Keratinocyte (primary cell): ENCODE measurements around the gene ARID1B. TPM values are rescaled to one million over a fixed set of nuclear protein-coding genes. Genes with fewer than 3 reads are reported as not detected.

ENCODE experiments used
- DNase-seq: peaks from one replicate; pipeline ENCODE4 v3.0.0-alpha.2; 2011; ENCODE audit warnings: low read depth, missing footprints, low spot score
- FAIRE-seq: peaks from 2 replicates; lab custom pipeline; 2011; peaks lifted over from hg19 to GRCh38; lab: Jason Lieb, UNC
- H2AFZ ChIP-seq: 2 replicates; pipeline ENCODE4 v1.6.0; 2012; ENCODE audit warnings: low read length, control low read depth, inconsistent platforms; ENCODE audit not compliant: control insufficient read depth
- H3K27ac ChIP-seq: 2 replicates; pipeline ENCODE4 v1.5.1; 2011; ENCODE audit warnings: low read length; ENCODE audit not compliant: control insufficient read depth, insufficient read depth
- H3K27me3 ChIP-seq: 3 replicates; pipeline ENCODE4 v1.6.0; 2011; ENCODE audit warnings: low read length; ENCODE audit not compliant: control insufficient read depth, insufficient read depth; ENCODE audit errors: extremely low read depth
- H3K36me3 ChIP-seq, 2 experiments: 2 replicates in 1 of 2; 3 replicates in 1 of 2; pipeline ENCODE4 v1.5.1; 2011; ENCODE audit warnings: low read length in 2 of 2, mild to moderate bottlenecking in 1 of 2; ENCODE audit not compliant: control insufficient read depth in 2 of 2, insufficient read depth in 2 of 2; ENCODE audit errors: extremely low read depth in 1 of 2
- H3K4me1 ChIP-seq: 3 replicates; pipeline ENCODE4 v1.5.1; 2011; ENCODE audit warnings: low read length; ENCODE audit not compliant: control insufficient read depth, insufficient read depth; ENCODE audit errors: extremely low read depth
- H3K4me2 ChIP-seq: 3 replicates; pipeline ENCODE4 v1.6.0; 2011; ENCODE audit warnings: low read depth, low read length; ENCODE audit not compliant: control insufficient read depth, insufficient read depth; ENCODE audit errors: extremely low read depth
- H3K4me3 ChIP-seq, 3 experiments: fragments of 200-600 bp in 1 of 3; sonication (generic) in 1 of 3; 2 replicates in 2 of 3; 3 replicates in 1 of 3; pipeline ENCODE4 v1.5.1; 2011 to 2016; ENCODE audit warnings: low read length in 3 of 3, mild to moderate bottlenecking in 3 of 3, control low read depth in 2 of 3, inconsistent platforms in 1 of 3, low read depth in 1 of 3, mixed read lengths in 1 of 3, mixed run types in 1 of 3, moderate library complexity in 1 of 3; ENCODE audit not compliant: control insufficient read depth in 2 of 3, insufficient read depth in 2 of 3; ENCODE audit errors: extremely low read depth in 1 of 3
- H3K79me2 ChIP-seq: 2 replicates; pipeline ENCODE4 v1.6.0; 2012; ENCODE audit warnings: low read length; ENCODE audit not compliant: control insufficient read depth, insufficient read depth
- H3K9ac ChIP-seq: 3 replicates; pipeline ENCODE4 v1.6.0; 2011; ENCODE audit warnings: low read length; ENCODE audit not compliant: control insufficient read depth, insufficient read depth; ENCODE audit errors: extremely low read depth
- H3K9me1 ChIP-seq: 3 replicates; pipeline ENCODE4 v1.6.0; 2011; ENCODE audit warnings: low read length; ENCODE audit not compliant: control insufficient read depth, insufficient read depth; ENCODE audit errors: extremely low read depth
- H3K9me3 ChIP-seq: 2 replicates; pipeline ENCODE4 v1.5.1; 2012; ENCODE audit warnings: low read depth, low read length; ENCODE audit not compliant: control insufficient read depth
- H4K20me1 ChIP-seq: 3 replicates; pipeline ENCODE4 v1.6.0; 2011; ENCODE audit warnings: low read length; ENCODE audit not compliant: control insufficient read depth, insufficient read depth; ENCODE audit errors: extremely low read depth
- CTCF ChIP-seq, 3 experiments: IDR thresholded peaks in 1 of 3; conservative IDR thresholded peaks in 1 of 3; optimal IDR thresholded peaks in 1 of 3; 2 replicates in 2 of 3; 3 replicates in 1 of 3; pipeline versions ENCODE3 to v1.5.1; 2011; ENCODE audit warnings: low read length in 3 of 3, mild to moderate bottlenecking in 3 of 3, moderate library complexity in 2 of 3, control low read depth in 1 of 3, inconsistent platforms in 1 of 3; ENCODE audit not compliant: insufficient read depth in 2 of 3; ENCODE audit errors: extremely low read depth in 1 of 3
- EZH2 ChIP-seq: IDR thresholded peaks from one replicate; pipeline ENCODE4 v1.6.1; 2012; ENCODE audit warnings: inconsistent platforms, mild to moderate bottlenecking, low read length, moderate library complexity
- dilution Hi-C: fragments of 300-500 bp; cut with MboI; formaldehyde crosslinking; loops from one replicate; pipeline ENCODE4 v1.7.0; 2020; ENCODE audit warnings: low sequenced_read_pairs; ENCODE audit not compliant: extremely low pct_ligation_motif_present
- polyA plus RNA-seq, 5 experiments: library from polyadenylated mRNA; depleted of rRNA in 3 of 5; stranded (reverse) in 3 of 5; stranded (forward) in 1 of 5; unstranded in 1 of 5; fragments of >200 nt; gene quantifications; 1 replicate in 1 of 5; 2 replicates in 3 of 5; 3 replicates in 1 of 5; pipeline versions ENCODE4 v1.2.1 to v1.2.3, GENCODE V29; 2011 to 2012; ENCODE audit warnings: missing spikeins in 2 of 5, low read depth in 1 of 5, low replicate concordance in 1 of 5

Gene ARID1B
- polyA plus RNA-seq, 1 donor (not counting 4 experiments of a cell fraction or from before 2014, with no cell fraction given), result 14.9 TPM

- FAIRE-seq, result no peak
- H3K9ac ChIP-seq, result no peak overlapping the region
- no peak overlapping the region for H2AFZ ChIP-seq
- H3K27ac ChIP-seq, result no peak overlapping the region
- H3K4me2 ChIP-seq, result no peak overlapping the region
- no peaks in the 10 kb centered on the region for H3K79me2 ChIP-seq
- peaks cover 14% of the 10 kb centered on the region for H3K4me1 ChIP-seq
- H3K9me3 ChIP-seq, result no peaks in the 10 kb centered on the region
- H3K4me3 ChIP-seq, result no peak overlapping the region
- H4K20me1 ChIP-seq, result no peaks in the 10 kb centered on the region
- no peak for DNase-seq
- TF ChIP-seq EZH2 (no peak), CTCF (optimal IDR thresholded peaks at IDR 0.05 in 1 of 3, IDR thresholded peaks at IDR 0.05 in 1 of 3, conservative IDR thresholded peaks at IDR 0.05 in 1 of 3; ENCODE audit: extremely low read depth in 1 of 3, insufficient read depth in 2 of 3, low read length in 3 of 3) (no peak)
- H3K36me3 ChIP-seq, result peaks cover 3 to 16% of the 10 kb centered on the region in 2 experiments
- H3K27me3 ChIP-seq, result no peaks in the 10 kb centered on the region
- no peaks in the 10 kb centered on the region for H3K9me1 ChIP-seq
- dilution Hi-C loops, result no loop called here
Observed at GRCh38 chr6:157152556-157152955, 375.4 kb downstream of the ARID1B start.

- Histone ChIP-seq H4K20me1 (no peaks in the 10 kb centered on the region), H3K4me2 (no peak overlapping the region), H3K27ac (no peak overlapping the region), H3K9me3 (no peaks in the 10 kb centered on the region), H3K79me2 (no peaks in the 10 kb centered on the region), H2AFZ (no peak overlapping the region), H3K36me3 (peaks cover under 1 to 3% of the 10 kb centered on the region in 2 experiments), H3K4me3 (no peak overlapping the region), H3K4me1 (no peaks in the 10 kb centered on the region), H3K9me1 (no peaks in the 10 kb centered on the region), H3K27me3 (no peaks in the 10 kb centered on the region), H3K9ac (no peak overlapping the region)
- DNase-seq (no peak), FAIRE-seq (no peak)
- dilution Hi-C loops, result no loop called here
- TF ChIP-seq EZH2 (no peak), CTCF (optimal IDR thresholded peaks at IDR 0.05 in 1 of 3, IDR thresholded peaks at IDR 0.05 in 1 of 3, conservative IDR thresholded peaks at IDR 0.05 in 1 of 3; ENCODE audit: extremely low read depth in 1 of 3, insufficient read depth in 2 of 3, low read length in 3 of 3) (no peak)
Observed at GRCh38 chr6:157155804-157156203, 378.6 kb downstream of the ARID1B start.
